EH (cell line): ENCODE measurements around the gene WDR48.

Experiments used
- DNase-seq: peaks from one replicate; pipeline ENCODE4 v3.0.0-alpha.2; 2015; ENCODE audit warnings: low read depth

The WDR48 gene

DNA sequence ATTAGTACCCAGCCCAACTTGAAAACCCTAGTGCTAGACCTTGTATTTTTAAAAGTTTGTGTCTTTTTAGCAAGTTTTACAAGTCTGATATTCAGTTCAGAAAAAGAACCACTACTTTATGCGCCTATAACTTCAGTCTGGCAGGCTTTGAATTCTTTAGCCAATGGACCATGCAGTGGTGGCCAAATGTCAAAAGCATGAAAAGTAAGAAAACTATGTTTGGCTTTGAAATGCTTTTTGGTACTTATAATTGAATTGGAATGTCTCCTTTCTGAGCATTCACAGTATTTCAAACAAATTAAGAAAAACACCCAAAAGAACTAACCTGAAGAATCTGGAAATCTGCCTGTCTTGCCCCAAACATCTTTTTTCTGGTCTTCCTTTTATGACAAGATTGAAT, 12.8 kb downstream of the WDR48 start:
- peak; percentile 79 for DNase-seq

DNA sequence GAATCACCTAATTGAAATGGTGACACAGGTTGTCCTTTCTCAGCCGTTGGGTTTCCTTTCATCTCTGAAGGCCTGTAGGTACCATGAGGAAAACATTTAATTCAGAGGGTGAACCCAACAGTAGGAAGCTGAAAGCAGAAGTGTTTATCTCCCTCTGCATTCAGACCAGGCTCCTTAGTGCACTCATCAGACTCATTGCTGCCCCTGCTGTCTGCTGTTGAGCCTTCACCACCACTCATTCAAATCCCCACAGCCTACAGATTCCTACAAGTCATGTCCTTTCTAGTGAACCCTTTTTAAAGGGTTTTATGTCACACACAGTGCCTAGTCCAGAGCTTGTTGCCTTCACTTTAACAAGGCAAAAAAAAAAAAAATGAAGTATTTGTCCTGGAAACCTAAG, 13.4 kb downstream of the WDR48 start:
- DNase-seq, result peak; percentile 56

DNA sequence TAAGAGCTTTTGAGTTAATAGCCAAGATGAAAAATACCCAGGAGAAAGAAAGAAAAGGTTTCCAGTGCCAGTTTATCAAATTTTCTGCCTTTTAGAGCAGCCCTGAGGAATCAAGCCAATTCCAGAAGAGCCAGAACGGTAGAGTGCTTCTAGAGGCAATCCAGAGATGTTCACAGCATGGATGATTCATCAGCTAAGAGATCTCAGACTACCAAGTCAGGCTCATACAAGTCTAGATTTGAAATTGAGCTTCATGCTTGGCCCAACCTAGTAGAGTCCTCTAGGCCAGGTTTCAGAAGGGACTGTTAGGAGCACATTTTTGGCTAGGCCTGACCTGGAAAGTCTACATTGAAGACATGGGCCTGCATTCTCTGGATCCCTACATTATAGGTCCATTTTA, 15.5 kb downstream of the WDR48 start:
- peak; percentile 13 for DNase-seq

DNA sequence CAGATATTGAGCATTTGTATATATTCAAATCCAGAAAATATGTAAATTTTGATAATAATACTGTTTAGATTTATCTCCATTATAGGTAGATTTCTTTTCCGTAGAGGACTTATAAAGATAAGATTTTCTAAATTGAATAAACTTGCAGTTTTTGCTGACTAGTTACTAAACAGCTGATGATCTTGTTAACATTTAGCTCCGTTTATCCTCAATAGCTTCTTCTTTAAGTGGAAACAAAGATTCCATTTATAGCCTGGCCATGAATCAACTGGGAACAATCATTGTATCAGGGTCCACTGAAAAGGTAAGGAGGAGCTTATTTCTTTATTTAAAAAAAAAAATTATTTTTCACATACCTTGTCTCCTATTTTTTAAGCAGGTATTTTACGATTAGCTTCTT, 16.7 kb downstream of the WDR48 start:
- no peak for DNase-seq

DNA sequence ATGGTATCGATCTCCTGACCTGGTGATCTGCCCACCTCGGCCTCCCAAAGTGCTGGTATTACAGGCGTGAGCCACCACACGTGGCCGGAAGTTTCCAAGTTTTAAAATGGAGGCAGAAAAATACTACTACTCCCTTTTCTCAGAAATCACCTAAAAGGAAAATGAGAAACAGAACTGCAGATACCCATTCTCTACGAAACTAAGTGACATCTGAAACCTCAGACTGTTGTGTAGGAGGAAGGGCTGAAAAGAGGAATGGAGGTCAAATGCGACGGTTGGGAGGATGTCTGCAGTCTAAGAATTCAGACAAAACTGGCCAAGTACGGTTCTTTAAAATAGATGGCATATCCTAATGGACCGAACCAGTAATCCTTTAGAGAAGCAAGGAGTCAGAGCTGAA, 24.1 kb downstream of the WDR48 start:
- no peak for DNase-seq

DNA sequence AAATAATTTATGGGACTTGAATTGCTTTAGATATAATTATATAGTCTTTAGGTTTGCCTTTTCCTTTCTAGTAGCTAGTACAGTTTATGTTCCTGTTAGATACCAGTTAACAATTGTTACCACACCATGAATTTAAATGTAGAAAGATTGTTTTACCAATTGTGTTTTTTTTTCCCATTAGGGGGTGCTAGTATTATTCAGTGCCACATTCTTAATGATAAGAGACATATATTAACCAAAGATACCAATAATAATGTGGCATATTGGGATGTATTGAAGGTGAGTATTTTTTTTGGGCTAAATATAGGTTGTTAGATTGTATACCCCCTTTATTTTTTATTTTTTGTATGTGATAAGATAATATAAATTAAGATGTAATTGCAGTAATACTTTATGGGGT, 27.7 kb downstream of the WDR48 start:
- no peak for DNase-seq

DNA sequence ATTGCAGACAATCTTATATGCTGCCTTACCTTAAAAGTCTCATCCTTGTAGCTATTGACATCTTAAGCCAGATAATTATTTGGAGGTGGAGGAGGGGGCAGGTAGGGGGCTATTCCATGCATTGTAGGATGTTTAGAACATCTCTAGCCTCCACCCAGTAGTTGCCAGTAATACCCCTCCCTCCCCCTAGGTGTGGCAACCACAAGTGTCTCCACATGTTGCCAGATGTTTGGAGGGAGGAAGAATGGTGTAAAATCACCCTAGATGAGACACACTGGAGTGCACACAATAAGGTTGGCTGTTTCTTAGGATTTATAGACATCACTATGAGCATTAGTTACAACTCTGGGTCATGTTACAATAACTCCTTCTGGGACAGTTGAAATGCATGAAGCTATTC, 28.2 kb downstream of the WDR48 start:
- no peak for DNase-seq

DNA sequence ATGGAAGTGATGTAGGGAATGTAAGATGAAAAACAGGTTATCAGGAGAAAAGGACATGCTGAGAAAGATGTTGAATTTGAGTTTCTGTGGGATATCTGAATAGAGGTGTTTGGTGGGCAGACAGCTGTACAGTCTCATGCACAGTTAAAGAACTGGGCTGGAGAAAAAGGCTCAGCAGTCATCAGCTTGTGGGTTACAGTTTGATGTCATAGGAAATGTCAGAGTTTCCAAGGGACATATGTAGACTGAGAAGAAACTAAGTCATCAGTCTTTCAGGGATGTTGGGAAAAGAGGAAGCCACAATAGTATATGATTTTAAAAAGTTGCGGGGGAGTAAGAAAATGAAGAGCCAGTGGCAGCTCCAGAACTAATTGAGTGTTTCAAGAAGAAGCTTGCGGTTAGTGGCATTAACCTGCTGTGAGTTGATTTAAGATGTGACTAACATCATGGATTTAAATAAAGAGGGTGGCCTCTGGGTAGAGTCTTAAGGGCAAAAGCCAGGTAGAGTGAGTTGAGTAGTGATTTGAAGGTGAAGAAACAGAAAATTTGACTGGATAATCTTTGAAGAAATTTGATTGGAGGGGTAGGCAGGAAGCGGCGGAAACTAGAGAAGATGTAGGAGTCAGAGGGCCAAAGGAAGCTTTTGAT, 31.0 kb downstream of the WDR48 start:
- no peak for DNase-seq

DNA sequence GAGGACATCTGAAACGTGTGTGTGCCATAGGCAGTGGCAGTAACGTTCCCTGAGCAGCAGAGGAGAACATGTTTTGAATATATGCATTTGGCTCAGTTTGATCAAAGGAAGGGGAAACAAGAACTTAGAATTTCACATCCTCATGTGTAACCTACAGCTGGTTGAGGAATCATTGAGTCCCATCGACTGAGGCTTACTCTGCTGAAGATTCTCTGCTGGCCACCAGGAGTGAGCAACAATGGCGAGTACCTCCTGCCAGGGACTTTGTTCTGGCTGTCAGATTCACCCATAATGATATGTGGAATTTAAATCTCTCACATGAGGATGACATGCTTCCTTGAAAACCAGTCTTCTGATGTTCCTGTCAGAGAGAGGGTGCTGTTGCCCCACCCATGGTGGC, 34.3 kb downstream of the WDR48 start:
- no peak for DNase-seq

DNA sequence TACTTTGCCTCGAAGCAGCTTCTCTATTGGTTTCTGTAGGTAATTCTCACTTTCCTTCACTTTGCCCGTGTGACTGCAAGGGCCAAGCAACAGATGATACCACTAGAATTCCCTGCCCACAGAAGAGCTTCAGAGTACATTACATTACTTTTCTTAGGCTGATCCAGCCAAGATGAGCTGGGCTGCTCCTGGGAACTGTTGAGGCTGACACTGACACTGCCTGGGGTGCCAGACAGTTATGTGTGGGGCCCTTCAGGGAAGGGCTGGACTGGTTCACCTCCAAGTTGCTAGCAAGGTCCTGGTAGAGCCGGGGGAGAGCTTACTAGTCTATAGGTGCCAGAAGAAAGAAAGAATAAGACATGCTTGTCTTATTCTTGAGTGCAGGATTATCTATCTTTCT, 36.6 kb downstream of the WDR48 start:
- DNase-seq, result no peak

DNA sequence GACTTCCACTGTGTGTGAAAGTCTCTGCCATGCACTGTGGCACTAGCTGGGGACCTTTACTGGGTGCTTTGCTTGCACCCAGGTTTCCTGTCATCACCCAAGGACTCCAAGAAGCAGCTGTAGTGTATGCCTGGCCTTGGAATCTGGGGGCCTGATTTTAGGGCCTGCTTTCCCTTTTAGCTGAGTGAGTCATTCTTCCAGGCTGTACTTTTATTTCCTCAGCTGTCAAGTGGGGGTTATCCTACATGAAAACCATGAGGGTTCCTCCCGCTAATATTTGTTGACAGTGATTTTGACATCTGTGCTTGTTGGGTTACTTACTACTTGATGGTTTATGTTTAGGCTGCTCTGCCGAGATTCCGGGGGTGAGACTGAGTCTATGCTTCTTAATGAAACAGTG, 37.1 kb downstream of the WDR48 start:
- DNase-seq, result peak; percentile 21

DNA sequence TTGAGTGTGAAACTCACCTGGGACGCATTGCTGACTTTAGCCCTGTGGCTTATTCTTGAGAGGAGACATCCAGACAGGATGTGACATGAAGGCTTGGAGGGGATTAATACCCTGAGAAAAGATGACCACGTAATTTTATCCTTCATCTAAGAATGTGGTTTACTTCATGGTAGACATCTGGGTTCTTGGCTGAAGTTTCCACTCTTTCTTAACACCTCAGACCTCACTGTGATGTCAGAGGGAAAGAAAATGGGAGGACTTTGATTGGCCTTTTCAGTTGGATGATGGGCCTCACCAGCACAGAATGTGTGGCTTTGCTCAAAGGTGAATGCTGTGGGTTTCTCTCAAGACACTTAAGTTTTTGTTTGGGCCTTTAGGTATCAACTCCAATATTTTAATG, 39.1 kb downstream of the WDR48 start:
- DNase-seq, result peak; percentile 14

DNA sequence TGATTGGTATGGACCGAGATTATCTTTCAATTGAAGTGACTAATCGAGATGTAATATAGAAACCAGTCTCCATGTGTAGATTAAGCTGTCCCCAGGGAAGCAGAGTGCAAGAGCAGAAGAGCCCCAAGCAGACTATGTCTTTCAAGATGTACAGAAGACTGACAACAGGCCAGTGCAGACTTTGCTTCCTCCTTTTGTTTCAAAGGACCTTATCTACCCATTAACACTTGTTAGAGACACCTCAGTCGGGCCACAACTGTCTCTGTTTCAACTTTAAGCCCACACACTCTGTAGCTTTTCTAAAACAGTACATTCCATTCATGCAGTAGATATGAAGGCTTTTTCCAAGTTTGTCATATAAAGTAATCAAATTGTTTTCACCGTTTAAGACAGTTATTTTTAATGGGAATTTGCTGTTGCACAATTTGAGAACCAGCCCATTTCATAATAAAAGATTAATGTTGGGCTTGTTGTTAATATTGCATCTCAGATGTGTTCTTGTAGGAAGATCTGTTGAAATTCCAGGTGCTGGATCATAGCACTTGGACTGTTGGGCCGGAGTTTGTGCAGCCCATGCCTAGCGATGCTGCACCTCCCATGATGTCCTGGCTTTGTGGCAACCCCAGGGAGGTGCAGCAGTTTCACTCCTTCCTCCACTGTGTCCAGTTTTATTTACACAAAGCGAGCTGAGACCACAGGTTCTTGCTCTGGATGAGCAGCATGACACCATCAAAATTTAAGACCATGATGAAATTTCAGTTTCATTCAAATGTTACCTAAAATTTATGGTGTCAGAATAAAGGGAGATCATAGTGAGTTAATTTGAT, 43.2 kb downstream of the WDR48 start:
- no peak for DNase-seq

DNA sequence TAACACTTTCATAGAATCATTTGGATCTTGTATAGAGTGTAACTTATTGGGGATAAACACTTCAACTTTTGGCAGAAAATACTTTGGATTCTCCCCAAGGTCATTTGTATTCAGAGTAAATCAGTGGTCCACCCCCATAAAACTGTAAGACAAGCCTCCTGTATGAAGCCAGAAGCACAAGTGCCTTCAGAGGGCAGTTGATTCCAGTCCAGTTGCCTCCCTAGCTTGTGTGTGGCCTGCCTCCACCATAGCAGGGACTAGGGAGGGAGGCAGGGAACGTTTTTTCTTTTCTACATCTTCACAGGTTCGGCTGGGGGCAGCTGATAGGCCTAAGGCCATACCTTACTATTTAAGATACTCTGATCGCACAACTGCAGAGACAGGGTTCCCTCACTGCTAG, 44.0 kb downstream of the WDR48 start:
- no peak for DNase-seq

DNA sequence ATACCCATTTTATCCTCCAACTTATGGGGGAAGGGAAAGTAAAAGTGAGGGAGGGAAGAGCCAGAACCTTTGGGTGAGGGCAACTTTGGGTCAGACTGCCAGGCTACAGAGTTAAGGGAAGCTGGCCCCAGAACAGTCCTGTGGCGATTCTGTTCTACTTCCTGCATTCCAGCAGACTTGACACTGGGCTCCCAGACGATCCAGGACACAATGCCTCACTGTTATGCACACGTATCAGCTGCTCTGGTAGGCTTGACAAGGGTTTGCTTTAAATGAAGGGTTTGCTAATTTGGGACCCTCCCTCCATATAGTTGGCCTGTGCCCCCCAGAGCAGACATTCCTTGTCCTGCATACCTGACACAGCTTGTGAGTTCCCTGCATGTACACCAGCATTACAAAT, 45.0 kb downstream of the WDR48 start:
- peak; percentile 46 for DNase-seq

DNA sequence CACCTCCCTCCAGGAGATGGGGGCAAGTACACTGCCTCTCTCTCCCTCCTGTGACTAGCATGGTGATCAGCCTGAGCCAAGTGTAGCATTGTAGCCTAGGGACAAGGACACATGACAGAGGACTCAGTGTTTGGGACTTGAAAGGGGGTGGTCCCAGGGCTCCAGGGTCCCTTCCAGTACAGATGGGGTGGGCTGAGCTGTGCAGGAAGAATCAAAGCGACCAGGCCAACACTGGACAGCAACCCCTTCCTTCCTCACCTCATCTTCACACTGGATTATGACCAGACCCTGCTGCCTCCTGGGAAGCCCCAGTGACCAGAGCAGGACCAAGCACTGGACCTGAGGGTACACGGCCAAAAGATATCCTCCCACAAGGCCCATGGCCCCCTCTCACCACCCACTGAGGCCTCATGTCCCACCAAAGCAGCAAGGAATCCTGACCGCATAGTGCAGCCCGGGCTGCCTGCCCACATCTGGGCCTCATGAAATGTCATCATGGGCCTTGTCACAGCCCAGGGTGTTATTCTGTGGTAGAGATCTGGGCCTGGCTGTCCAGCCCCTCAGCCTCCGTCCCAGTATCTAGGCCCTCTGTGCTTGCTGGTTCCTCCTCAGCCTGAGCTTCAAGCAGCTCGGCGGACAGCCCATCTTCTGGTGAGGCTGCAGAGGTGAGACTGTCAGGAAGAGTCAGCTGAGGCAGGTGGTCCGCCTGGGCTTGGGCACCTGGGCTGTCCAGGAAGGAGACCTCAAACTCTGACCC, 46.1 kb downstream of the WDR48 start:
- DNase-seq, result no peak

DNA sequence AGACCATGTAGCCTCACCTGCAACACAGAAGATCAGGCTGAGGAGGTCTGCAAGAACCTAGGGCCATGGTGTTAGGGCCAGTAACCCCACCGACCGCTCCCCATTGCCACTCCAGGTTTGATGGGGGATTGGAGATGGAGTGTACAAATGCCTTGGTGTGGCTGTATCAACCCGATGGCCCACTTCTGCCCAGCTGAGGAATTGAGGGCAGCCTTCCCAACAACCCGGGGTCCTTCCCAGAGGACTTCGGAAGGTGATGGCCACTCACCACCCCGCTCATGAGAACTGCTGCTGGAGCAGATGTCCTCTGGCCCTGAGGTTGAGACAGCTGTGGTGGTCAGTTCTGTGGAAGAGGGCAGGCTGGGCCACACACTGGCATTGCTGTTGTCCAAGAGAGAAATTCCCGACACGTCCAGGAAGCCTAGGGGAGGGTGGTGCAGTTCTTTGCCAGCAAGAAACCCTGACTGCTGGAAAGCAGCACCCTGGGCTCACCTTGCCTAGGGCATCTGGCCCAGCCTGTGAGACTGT, 46.7 kb downstream of the WDR48 start:
- DNase-seq, result no peak

DNA sequence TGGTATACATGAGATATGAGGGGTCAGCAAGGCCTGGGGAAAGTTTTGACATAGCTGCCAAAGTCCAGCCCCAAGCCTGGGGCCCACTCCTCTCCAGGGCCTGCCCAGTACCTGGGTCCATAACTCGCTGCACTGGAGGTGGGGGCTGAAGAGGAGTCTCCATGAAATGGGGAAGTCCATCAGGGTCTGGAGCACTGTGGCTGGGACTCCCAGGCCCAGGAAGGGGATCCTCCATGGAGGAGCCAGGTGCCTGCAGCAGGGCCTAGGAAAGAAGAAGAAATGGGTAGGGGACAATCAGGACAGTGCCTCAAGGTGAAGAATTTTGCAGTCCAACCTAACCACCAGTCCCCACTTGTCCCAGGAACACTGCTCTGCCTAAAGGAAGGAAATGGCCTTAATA, 47.4 kb downstream of the WDR48 start:
- DNase-seq, result no peak

DNA sequence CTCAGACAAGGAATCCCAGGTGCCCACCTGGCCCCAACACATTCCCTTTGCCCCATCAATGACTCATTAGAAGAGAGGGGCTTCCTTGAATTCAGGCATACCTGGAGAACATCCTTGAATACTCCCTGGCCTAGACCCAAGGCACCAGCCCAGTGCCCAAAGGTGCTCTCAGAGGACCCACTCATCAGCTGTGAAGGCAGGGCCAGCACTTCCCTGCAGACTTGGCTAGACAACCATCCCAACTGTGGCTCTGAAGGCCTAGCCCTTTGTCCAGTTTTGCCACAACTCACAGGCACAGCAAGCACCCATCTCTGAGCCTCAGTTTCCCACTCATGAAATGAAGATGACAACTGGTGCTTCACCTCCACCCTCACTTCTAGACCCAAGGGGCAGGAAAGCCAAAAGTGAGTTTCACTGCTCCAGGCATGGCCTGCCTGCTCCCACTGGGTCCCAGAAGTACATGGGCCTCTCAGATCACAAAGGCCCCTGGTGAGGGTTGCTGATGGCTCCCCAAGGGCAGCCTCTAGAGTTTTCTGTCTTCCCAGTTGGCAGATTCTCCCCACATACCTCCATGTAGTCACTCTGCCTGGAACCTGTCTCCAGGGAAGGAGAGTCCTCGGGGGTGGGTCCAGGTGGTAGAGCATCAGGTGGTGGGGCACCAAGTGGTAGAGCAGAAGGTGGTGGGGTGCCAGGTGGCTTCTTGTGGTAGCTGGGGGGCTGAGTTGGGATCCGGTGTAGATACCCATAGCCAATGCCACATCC, 48.1 kb downstream of the WDR48 start:
- no peak for DNase-seq

DNA sequence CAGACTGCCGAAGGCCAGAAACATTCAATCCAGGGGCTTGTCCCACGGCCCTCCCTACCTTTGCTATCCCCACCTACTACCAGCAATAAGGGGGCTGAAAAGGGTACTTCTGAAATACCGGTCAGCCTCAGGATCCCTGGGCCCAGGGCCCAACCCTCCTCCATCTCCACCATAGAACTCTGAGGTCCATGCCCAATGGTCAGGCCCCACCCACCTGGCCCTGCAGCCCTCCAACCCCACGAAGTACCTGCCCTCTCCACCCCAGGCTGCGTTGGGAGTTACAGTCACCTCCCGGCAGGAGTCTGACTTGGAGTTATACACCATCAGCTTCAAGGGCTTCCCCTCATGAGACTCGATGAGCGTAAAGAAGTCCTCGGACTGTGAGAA, 48.7 kb downstream of the WDR48 start:
- no peak for DNase-seq

DNA sequence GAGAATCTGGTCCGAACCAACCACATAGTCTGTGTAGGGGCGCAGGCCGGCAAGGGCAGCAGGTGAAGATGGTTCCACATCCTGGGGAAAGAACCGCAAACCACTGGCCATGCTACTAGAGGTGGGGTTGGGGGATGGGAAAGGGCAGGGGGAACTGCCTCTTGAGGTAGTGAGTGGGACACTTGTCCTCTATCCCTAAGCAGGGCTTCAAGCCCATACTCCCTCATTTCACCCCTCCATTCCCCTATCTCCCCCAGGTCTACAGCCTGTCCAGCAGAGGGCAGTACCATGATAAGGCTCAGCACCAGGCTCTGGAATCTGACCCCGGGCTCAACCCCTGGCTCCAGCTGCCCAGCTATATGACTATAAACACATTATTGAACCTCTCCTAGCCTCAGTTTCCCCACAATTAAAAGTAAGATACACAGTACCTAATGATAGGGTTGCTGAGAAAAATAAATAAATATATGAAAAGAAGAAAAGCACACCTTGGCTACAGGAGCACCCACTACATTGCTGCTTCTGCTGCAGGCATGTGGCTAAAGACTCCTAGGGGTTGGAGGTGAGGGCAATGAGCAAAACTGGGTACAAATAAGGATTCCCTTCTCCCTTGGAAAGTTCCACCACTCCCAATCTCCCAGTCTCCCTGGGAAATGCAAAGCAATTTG, 49.3 kb downstream of the WDR48 start:
- DNase-seq, result peak; percentile 56
